ENCODE measurements around the gene PRPF6.
A peak's percentile ranks its signal among the peaks of the same experiment; 100 is the strongest.

PRPF6 gene

GRCh38 chr20:64080013-64080812 lies 99.3 kb downstream of the PRPF6 start, which contains the start of gene OPRL1:
Gene OPRL1 (plus strand): TSS chr20:64080082. CDS start chr20:64092721, 12,639 bp downstream.
- H3K4me3 ChIP-seq (ENCODE audit: low read depth, low read length) = peak within 1 kb of the TSS; percentile 60
- no peak for DNase-seq (ENCODE audit: low read depth)

GRCh38 chr20:64080813-64081623 lies 100.1 kb downstream of the PRPF6 start:
- in situ Hi-C loops (cut with HindIII; ENCODE audit: low sequenced_read_pairs) = no loop called here
- DNase-seq (ENCODE audit: low read depth) = no peak
- peak overlapping the region; percentile 60 for H3K4me3 ChIP-seq (ENCODE audit: low read depth, low read length)
- TF ChIP-seq CTCF (IDR thresholded peaks at IDR 0.05; ENCODE audit: low read depth, low read length, missing control alignments) = no peak

More at GRCh38 chr20:64080013-64080812, 99.3 kb downstream of the PRPF6 start, which contains the start of gene OPRL1:
- in situ Hi-C loops (cut with HindIII; ENCODE audit: low sequenced_read_pairs) = no loop called here
- TF ChIP-seq CTCF (IDR thresholded peaks at IDR 0.05; ENCODE audit: low read depth, low read length, missing control alignments) = no peak

- DNase-seq (ENCODE audit: low read depth) = no peak
- TF ChIP-seq CTCF (IDR thresholded peaks at IDR 0.05; ENCODE audit: low read depth, low read length, missing control alignments) = no peak
- in situ Hi-C loops (cut with HindIII; ENCODE audit: low sequenced_read_pairs) = no loop called here
- H3K4me3 ChIP-seq (ENCODE audit: low read depth, low read length) = no peak overlapping the region
These were observed 100.7 kb downstream of the PRPF6 start for GRCh38 chr20:64081624-64081964.

GRCh38 chr20:64082126-64082731 lies 101.3 kb downstream of the PRPF6 start:
- in situ Hi-C loops (cut with HindIII; ENCODE audit: low sequenced_read_pairs) = no loop called here
- DNase-seq (ENCODE audit: low read depth) = no peak
- TF ChIP-seq CTCF (IDR thresholded peaks at IDR 0.05; ENCODE audit: low read depth, low read length, missing control alignments) = no peak
- H3K4me3 ChIP-seq (ENCODE audit: low read depth, low read length) = no peak overlapping the region
